DMS53 treated with DMSO at 0.1 percent for 48 hours (cell line): ENCODE data around the gene RNF121.
"Not testable (repeated sequence)": the region's sequence is repeated elsewhere in the genome, so short reads cannot be mapped to it uniquely, and the experiment has no call there.

ENCODE experiments used
- DNase-seq: peaks from one replicate; lab custom pipeline; 2025; ENCODE audit not compliant: unreplicated experiment; lab: John Stamatoyannopoulos, UW

RNF121 gene

GRCh38 chr11:71928737-71929443 is at the start of gene RNF121:
Gene RNF121, plus strand, starts transcription at chr11:71929046. Its CDS starts 16 bp downstream, at chr11:71929062.
- peak; percentile 100 for DNase-seq

- not testable (repeated sequence) for DNase-seq
These were observed 43.0 kb upstream of the RNF121 start for GRCh38 chr11:71885806-71886205.

- not testable (repeated sequence) for DNase-seq
These were observed 40.4 kb upstream of the RNF121 start for GRCh38 chr11:71888335-71889010.

- peak; percentile 41 for DNase-seq
These were observed 39.5 kb upstream of the RNF121 start for GRCh38 chr11:71889181-71889872.

- no peak for DNase-seq
These were observed 32.9 kb upstream of the RNF121 start for GRCh38 chr11:71895961-71896360.

GRCh38 chr11:71901137-71901536 is 27.7 kb upstream of the RNF121 start:
- DNase-seq: not testable (repeated sequence)

- no peak for DNase-seq
These were observed 20.6 kb upstream of the RNF121 start for GRCh38 chr11:71908218-71908617.

- DNase-seq: not testable (repeated sequence)
These were observed 18.1 kb upstream of the RNF121 start for GRCh38 chr11:71910775-71911174.

GRCh38 chr11:71911321-71911985 is 17.4 kb upstream of the RNF121 start:
- not testable (repeated sequence) for DNase-seq

GRCh38 chr11:71911986-71912340 is 16.9 kb upstream of the RNF121 start:
- DNase-seq: not testable (repeated sequence)

- no peak for DNase-seq
These were observed 14.9 kb upstream of the RNF121 start for GRCh38 chr11:71913756-71914526.

- no peak for DNase-seq
These were observed 14.1 kb upstream of the RNF121 start for GRCh38 chr11:71914617-71915189.

GRCh38 chr11:71917646-71918140 is 11.2 kb upstream of the RNF121 start:
- no peak for DNase-seq

GRCh38 chr11:71927820-71928736 is 768 bp upstream of the RNF121 start, which contains the start of gene XNDC1N:
Gene XNDC1N, minus strand, starts transcription at chr11:71928594. Its CDS starts 5,241 bp downstream, at chr11:71923353.
- DNase-seq: peak; percentile 100

- no peak for DNase-seq
These were observed 645 bp downstream of the RNF121 start for GRCh38 chr11:71929491-71929890.

GRCh38 chr11:71930556-71931244 is 1.9 kb downstream of the RNF121 start:
- no peak for DNase-seq

GRCh38 chr11:71931245-71931602 is 2.4 kb downstream of the RNF121 start:
- no peak for DNase-seq

GRCh38 chr11:71933141-71933933 is 4.5 kb downstream of the RNF121 start:
- DNase-seq: no peak
